GM18511 (cell line): ENCODE data around the gene MRPS21.

Experiments
- ATAC-seq: cut with Tn5 transposase; IDR thresholded peaks from one replicate; pipeline ENCODE4 v1.9.1; 2021; ENCODE audit warnings: mild to moderate bottlenecking, moderate library complexity; ENCODE audit not compliant: unreplicated experiment

Gene MRPS21

DNA sequence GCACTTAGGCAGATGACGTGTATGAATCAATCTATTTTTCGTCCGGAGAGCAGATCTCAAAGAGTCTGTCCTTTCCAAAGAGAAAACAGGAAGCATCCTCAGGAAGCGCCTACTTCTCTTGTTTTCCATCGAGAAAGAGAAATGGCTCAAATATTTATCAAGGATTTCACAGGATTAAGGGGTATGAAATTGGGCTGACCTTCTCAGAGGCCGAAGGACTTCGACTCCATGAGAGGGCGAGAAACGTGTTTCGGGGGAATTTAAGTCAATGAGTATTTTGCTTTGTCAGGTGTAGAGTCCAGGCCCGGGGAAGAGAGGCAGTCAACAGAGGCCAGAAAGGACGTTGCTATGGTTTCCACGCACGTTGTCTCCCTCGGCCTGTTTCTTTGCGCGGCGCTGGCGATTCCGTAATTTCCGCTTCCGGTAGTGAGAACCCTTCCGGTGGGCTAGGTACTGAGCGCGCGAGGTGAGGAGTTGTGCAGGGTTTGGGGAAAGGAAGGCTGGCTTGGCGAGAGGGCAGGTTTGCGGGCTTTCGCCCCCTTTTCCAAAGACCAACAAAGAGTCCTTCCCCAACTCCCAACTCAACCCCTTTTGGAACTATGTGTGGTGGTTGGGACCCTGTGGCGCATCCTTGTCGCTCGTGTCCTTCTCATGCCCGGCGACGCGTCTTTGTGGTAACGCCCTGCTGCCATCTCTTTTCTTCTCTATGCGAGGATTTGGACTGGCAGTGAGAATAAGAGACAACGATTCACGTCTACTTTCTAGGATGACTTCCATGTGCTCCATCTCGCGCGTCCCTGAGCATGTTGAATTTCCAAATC, at the start of gene MRPS21:
Gene MRPS21, plus strand, starts transcription at position 429 of the 821 bp plus-strand sequence. CDS start 506 bp downstream, outside the sequence.
- peak; percentile 96 for ATAC-seq

DNA sequence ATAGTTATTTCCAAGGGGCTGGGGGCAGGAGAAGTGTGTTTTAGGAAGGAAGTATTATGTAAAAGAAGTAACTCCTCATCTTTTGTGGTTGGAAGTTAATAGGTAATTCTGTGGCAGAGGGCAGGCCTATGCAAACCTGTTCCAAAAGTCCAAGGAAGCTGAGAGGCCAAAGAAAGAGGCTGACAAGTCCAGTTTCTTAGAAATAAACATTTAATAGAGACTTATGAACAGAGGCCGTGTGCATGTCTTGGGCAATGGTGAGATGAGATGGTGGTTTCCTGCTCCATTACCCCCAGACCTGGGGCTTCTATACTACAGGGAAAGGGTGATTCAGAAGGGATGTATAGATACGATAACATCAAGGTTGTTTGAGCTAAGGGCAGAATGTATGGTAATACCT, 43.7 kb upstream of the MRPS21 start:
- ATAC-seq, result no peak

DNA sequence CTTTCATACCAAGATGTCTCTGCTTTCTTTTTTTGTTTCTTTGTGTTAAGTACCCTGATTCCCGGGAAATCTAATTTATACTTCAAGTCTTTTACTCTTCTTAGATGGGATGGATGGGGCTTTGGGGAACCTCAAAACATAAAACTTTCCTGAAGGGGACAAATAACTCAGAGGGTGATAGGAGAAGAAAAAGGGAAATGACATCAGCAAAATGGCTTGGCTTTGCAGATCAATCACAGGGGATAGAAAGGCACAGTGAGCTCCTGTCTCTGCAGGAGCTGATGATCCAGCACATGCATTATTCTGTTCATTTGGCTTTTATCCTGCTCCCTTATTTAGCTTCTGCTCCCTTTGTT, 37.5 kb upstream of the MRPS21 start:
- no peak for ATAC-seq

DNA sequence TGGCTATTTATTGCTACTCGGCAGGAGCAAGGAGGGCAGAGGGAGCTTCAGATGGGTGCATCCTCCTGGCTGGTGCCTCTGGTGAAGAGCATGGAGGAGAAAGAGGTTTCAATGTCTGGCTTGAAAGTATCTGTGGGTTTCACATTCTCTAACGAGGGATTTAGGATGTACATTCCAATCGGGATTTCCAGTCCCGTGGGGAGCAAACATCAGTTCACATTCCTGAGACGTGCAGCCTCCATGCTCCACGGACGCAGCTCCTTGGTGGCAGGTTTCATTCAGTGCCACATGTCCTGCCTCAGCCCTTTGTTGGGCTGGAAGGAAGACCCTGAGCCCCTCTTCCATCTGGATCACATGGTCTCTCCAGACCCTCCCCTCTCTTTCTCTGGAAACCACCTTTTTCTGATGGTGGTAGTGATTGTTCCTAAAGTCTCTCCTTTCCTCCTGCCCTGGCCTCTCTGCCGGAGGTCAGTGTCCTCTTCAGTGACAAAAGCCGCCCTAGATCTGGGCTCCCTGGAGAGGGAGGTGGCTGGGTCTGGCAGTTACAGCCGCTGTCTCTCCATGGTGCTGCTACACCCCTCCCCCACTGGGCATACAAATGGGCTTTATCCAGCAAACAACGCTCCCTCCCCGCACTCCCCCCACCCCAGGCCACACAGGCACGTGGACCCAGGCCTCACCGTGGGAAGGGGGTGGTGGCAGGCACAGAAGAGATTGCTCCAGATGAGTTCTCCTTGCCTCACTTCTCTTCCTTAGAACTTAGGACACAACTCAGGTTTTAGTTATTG, 36.9 kb upstream of the MRPS21 start:
- ATAC-seq, result no peak

DNA sequence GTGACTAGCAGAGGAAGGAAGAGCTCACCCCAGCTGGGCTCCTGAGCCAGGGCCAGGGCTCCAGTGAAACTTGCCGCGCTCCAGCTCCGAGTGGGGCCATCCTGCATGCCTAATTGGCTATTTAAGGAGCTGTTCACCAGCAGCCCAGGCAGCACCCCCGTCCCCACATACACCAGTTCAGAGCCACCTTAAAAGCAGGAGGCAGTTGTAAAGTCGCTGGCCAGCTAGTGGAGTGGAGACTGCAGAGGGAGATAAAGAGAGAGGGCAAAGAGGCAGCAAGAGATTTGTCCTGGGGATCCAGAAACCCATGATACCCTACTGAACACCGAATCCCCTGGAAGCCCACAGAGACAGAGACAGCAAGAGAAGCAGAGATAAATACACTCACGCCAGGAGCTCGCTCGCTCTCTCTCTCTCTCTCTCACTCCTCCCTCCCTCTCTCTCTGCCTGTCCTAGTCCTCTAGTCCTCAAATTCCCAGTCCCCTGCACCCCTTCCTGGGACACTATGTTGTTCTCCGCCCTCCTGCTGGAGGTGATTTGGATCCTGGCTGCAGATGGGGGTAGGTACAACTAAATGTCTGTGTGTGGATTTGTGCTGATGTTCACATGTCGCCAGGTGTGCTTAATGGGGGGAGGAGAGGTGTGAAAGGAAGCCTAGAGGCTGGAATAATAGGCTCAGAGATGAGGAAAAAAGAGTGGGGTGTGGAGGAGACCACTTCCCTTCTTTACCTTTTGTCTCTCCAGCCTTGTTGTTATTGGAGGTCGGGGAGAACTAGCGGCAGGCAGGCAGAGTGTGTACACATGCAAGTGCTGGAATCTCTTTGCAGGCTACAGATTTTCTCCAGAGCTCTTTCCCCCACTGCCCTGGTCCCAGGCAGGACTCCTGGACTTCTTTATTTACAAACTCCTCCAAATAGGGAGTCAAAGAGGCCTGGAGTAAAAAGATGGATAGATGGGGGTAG, 35.8 kb upstream of the MRPS21 start, which contains the start of gene CA14:
Gene CA14, plus strand, starts transcription at position 151 of the 962 bp plus-strand sequence. Its CDS starts 355 bp downstream, at position 506.
- ATAC-seq, result no peak

DNA sequence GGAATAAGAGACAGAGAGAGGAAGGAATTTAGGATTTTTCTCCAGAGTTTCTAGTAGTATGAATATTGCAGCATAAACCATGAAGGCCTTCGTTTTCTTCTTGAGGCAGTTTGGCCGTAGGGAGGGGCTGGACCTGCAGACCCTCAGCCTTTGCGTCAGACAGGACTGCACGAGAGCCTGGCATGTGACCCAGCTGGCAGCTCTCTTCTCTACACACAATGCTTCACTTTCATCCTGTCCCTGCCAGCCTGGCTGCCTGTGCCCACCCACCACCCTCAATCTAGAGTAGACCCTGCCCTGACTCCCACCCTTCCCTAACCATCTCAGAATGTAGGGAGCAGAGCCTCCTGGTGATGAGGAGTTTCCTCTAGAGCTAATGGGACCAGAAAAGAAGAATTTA, 34.4 kb upstream of the MRPS21 start:
- no peak for ATAC-seq

DNA sequence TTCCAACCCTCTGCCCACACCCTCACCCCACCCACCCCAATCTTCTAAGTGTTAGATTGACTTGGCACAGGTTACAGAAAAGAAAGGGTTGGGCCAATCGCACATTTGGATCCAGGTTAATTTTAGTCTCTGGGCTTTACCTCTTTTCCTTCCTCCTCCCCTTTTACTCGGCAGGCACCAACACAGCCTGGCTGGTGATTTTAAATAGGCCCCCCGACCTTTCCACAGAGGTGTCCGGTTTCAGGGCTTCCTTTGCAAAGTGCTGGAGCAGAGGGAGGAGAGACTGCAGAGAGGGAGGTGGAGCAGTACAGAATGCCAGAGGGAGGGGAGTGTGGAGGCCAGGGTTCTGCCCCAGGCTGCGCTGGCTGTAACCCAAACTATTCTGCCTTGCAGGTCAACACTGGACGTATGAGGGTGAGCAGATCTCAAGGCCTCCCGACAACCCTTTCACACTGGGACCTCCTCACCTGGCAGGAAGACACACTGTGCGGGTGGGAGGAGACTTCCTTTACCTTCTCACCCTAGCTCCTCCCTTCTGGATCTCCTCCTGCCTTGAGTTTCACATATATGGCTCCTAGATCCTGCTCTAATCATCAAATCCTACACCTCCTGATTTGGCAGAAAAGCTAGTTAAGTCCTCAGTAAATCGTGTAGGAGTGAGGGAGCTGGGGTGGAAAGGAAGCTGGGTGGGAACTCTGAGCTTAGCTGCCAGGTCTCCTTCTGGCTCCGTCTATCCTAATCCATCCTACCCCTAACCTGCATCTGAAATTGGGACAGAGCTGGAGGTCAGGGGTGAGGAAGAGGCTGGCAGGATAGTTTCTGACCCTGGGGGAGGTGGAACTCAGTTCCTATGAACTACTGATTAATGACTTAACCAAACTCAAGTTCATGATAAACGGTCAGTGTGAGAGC, 33.6 kb upstream of the MRPS21 start:
- no peak for ATAC-seq

DNA sequence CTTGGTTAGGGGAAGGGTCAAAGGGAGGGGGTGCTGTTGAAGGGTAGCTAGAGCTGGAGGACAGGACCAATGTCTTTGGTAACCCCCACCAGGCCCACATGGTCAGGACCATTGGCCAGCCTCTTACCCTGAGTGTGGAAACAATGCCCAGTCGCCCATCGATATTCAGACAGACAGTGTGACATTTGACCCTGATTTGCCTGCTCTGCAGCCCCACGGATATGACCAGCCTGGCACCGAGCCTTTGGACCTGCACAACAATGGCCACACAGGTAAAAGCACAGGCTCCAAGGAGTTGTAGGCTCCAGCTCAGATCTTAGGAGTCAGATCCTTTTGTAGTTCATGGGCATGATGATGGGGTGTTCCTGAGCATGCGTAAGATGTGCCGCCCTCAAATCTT, 32.3 kb upstream of the MRPS21 start:
- no peak for ATAC-seq

DNA sequence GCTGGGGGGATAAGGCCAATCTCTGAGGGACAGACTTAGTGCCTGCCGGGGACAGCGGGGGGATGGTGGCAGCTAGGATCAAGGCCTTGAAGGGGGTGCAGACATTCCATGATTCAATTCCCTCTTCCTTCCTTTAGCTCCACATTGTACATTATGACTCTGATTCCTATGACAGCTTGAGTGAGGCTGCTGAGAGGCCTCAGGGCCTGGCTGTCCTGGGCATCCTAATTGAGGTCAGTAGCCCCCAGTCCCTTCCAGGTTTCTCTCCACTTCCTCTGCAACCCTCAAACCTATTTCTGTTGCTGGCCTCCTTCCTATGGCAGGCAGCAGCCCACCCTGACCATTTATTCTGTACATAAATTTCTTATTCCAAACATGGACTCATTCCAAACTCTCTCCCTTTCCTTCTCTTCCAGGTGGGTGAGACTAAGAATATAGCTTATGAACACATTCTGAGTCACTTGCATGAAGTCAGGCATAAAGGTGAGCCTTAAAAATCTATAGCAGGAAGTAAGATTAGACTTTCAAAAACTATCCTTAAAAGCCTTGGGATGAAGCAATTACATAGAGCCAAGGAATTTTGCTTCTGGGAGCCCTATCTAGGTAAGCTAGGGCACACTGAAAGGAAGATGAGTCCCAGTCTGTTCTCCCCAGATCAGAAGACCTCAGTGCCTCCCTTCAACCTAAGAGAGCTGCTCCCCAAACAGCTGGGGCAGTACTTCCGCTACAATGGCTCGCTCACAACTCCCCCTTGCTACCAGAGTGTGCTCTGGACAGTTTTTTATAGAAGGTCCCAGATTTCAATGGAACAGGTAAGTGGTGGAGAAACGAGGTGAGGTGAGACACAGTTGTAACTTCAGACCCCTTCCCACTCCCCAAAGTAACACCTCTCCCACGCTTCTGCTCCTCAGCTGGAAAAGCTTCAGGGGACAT, 31.0 kb upstream of the MRPS21 start:
- ATAC-seq, result no peak

DNA sequence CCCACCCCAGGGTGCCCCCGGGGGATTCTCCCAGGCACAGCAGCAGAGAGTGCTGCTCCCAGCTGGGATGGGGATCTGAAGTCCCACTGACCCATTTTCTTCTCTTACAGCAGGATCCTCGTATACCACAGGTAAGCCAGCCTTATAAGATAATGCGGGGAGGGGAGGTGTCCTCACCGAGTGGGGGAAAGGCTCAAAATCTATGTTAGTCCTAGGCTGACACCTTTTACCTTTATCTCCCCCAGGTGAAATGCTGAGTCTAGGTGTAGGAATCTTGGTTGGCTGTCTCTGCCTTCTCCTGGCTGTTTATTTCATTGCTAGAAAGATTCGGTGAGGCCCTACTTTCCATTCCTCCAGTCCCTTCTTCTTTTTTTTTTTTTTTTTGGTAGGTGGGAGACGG, 30.1 kb upstream of the MRPS21 start:
- ATAC-seq, result no peak

GRCh38 chr1:150267896-150268295, 25.8 kb upstream of the MRPS21 start:
- no peak for ATAC-seq

DNA sequence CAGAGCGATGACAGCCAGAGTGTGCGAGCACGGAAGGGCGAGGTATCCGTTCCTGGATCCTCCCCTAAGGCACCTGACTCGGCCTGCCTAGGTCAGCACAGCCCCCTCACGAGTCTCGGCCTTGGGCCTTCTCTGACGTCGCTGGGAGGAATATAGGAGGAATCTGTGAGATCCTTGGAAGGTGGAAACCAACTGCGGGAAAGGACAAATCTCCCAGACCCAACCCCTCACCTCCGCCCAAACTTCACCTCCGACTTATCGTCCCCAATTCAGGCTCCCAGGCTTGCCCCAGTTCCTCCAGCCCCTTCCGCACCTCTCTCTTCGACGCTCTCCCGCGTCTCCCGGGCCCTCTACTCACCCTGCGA, 25.3 kb upstream of the MRPS21 start:
- ATAC-seq, result peak; percentile 26

- ATAC-seq, result peak; percentile 90
Measured at GRCh38 chr1:150268705-150269403, 24.8 kb upstream of the MRPS21 start, which contains the start of gene APH1A. TSS of gene APH1A (minus strand) at chr1:150269016. CDS start at chr1:150268810, 206 bp downstream.

DNA sequence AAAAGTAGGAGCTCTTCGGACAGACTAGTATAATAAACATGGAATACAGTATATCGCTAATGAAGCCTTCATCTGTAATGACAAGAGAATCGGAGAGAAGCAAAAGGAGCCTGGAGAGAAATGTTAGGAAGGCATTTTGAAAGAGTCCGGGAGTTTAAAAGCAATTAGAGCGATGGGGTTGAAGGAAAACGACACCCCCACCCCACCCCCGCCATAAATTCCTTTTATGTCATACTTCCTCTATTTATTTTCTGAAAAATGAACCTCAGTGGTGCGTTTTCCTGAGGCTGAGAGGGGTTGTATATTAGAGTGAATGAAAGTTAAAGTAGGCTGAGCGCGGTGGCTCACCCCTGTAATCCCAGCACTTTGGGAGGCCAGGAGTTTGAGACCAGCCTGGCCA, 24.2 kb upstream of the MRPS21 start:
- no peak for ATAC-seq

GRCh38 chr1:150271291-150271959, 22.2 kb upstream of the MRPS21 start:
- no peak for ATAC-seq

DNA sequence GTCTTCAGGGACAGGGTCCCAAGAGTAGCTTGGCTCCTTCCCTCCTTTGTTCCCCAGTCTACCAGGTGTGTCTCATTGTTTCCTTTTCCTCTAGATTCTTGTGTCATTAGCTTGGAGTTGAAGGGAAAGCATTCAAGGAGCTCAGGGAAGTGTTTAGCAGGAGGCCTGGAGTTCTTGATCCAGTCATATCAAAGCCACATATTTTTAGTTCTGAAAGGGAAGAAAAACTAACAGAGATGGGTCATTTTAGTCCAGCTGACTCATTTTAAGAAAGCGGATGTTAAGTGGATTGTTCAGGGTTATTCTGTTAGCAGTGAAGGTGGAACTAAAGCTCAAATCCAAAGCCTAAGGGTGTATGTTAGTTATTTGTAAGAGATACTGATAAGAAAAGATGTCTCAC, 20.4 kb upstream of the MRPS21 start:
- ATAC-seq, result no peak

GRCh38 chr1:150280138-150280707, 13.4 kb upstream of the MRPS21 start:
- ATAC-seq, result no peak
